Thymus (tissue), 11 donors: ENCODE results near the gene EGFLAM. TPM values are rescaled to one million over a fixed set of nuclear protein-coding genes. Genes with fewer than 3 reads are reported as not detected.
"Not testable (repeated sequence)": the region's sequence is repeated elsewhere in the genome, so short reads cannot be mapped to it uniquely, and the experiment has no call there.

ENCODE experiments used
- DNase-seq, 9 donors: peaks; one replicate each; pipeline ENCODE4 v3.0.0-alpha.2; 2013; ENCODE audit warnings: low spot score in 9 of 9, low read depth in 6 of 9, missing footprints in 1 of 9
- H3K27ac ChIP-seq, 2 donors: one replicate each; pipeline ENCODE4 v1.5.1; 2013; ENCODE audit warnings: control low read depth in 1 of 2, low read depth in 1 of 2, low read length in 1 of 2, mild to moderate bottlenecking in 1 of 2, moderate library complexity in 1 of 2
- H3K27me3 ChIP-seq, 2 donors: one replicate each; pipeline ENCODE4 v1.5.1; 2013; ENCODE audit warnings: low read length in 1 of 2; ENCODE audit not compliant: control insufficient read depth in 2 of 2, insufficient read depth in 1 of 2
- H3K36me3 ChIP-seq, 2 donors: one replicate each; pipeline ENCODE4 v1.5.1; 2013; ENCODE audit warnings: low read length in 1 of 2, mild to moderate bottlenecking in 1 of 2, moderate library complexity in 1 of 2; ENCODE audit not compliant: control insufficient read depth in 2 of 2, insufficient read depth in 2 of 2
- H3K4me1 ChIP-seq, 2 donors: one replicate each; pipeline ENCODE4 v1.5.1; 2013; ENCODE audit warnings: low read length in 2 of 2; ENCODE audit not compliant: control insufficient read depth in 2 of 2, insufficient read depth in 2 of 2
- H3K4me3 ChIP-seq, 2 donors: one replicate each; pipeline ENCODE4 v1.5.1; 2013; ENCODE audit warnings: low read length in 2 of 2, control low read depth in 1 of 2, mild to moderate bottlenecking in 1 of 2
- H3K9me3 ChIP-seq, 2 donors: one replicate each; pipeline ENCODE4 v1.5.1; 2013; ENCODE audit warnings: low read length in 1 of 2, mild to moderate bottlenecking in 1 of 2; ENCODE audit not compliant: control insufficient read depth in 2 of 2, insufficient read depth in 1 of 2
- WGBS: extraction: QIAGEN DNeasy Blood & Tissue Kit; methylation state at CpG from one replicate; pipeline ENCODE4 v1.1.7; 2013; 5-methylcytosine and 5-hydroxymethylcytosine counted together
- polyA plus RNA-seq: library from polyadenylated mRNA; stranded (reverse); fragments of 200-250 nt; gene quantifications from one replicate; pipeline ENCODE4 v1.2.3, GENCODE V29; 2013
- total RNA-seq: library from RNA; stranded (reverse); fragments of 120-200 nt; gene quantifications from one replicate; pipeline ENCODE4 v1.2.4, GENCODE V29; 2013
- donor health status: healthy.

The EGFLAM gene
- total and polyA plus RNA-seq, 2 donors: 24.0 to 25.7 TPM

DNA sequence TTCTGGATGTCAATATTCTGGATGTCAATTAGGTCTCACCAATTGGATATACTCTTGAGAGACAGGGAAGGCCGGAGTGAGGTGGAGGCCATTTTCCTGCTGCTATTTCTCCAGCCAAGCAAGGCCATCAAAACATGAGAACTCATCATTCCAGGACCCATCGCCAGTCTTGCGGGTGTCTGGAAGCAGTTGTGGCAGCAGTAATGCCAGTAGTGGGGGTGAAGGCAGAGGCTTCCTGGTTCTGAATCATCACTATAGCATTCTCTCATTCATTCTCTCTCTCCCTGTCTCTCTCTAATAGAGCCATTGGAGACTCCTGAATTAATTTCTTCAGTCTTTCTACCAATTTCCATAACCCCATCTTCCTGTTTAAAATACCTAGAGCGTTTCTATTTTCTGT, 71.8 kb downstream of the EGFLAM start:
- no peaks in the 10 kb centered on the region for H3K9me3 ChIP-seq
- no peaks in the 10 kb centered on the region for H3K27me3 ChIP-seq
- 95% methylated on average over 4 of the region's 4 CpGs for WGBS
- H3K27ac ChIP-seq: no peak overlapping the region
- no peaks in the 10 kb centered on the region for H3K4me1 ChIP-seq
- no peak overlapping the region for H3K4me3 ChIP-seq
- no peak for DNase-seq
- H3K36me3 ChIP-seq: no peaks in the 10 kb centered on the region

GRCh38 chr5:38331831-38332230, 73.5 kb downstream of the EGFLAM start:
- 64% methylated on average over 3 of the region's 3 CpGs for WGBS
- H3K4me1 ChIP-seq: no peaks in the 10 kb centered on the region
- no peaks in the 10 kb centered on the region for H3K36me3 ChIP-seq
- H3K4me3 ChIP-seq: no peak overlapping the region
- no peaks in the 10 kb centered on the region for H3K9me3 ChIP-seq
- H3K27ac ChIP-seq: no peak overlapping the region
- no peaks in the 10 kb centered on the region for H3K27me3 ChIP-seq
- no peak for DNase-seq

DNA sequence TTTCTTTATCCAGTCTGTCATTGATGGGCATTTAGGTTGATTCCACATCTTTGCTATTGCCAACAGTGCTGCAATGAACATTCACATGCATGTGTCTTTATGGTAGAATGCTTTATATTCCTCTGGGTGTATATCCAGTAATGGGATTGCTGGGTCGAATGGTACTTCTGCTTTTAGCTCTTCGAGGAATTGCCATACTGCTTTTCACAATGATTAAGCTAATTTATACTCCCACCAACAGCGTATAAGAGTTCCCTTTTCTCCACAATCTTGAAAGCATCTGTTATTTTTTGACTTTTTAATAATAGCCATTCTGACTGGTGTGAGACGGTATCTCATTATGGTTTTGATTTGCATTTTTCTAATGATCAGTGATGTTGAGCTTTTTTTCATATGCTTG, 74.8 kb downstream of the EGFLAM start:
- WGBS: 7% methylated on average over 4 of the region's 4 CpGs
- not testable (repeated sequence) for H3K27ac ChIP-seq, H3K4me1 ChIP-seq, H3K9me3 ChIP-seq, DNase-seq, H3K36me3 ChIP-seq, H3K27me3 ChIP-seq, H3K4me3 ChIP-seq

GRCh38 chr5:38338455-38338854, 80.1 kb downstream of the EGFLAM start:
- DNase-seq: peak in 3 of 9 donors; percentile 15 to 40 (median 18)
- no peaks in the 10 kb centered on the region for H3K4me1 ChIP-seq
- H3K4me3 ChIP-seq: no peak overlapping the region
- no peak overlapping the region for H3K27ac ChIP-seq
- WGBS: 57% methylated on average over 11 of the region's 11 CpGs
- H3K36me3 ChIP-seq: no peaks in the 10 kb centered on the region
- no peaks in the 10 kb centered on the region for H3K9me3 ChIP-seq
- H3K27me3 ChIP-seq: peaks cover 0 to 6% of the 10 kb centered on the region in 2 donors

- Histone ChIP-seq H3K4me3 (no peak overlapping the region), H3K27me3 (peaks cover 0 to 6% of the 10 kb centered on the region in 2 donors), H3K27ac (no peak overlapping the region), H3K36me3 (no peaks in the 10 kb centered on the region), H3K4me1 (no peaks in the 10 kb centered on the region), H3K9me3 (no peaks in the 10 kb centered on the region)
- WGBS: 63% methylated on average over 3 of the region's 3 CpGs
- no peak for DNase-seq
These were observed 81.1 kb downstream of the EGFLAM start for GRCh38 chr5:38339446-38339845.

DNA sequence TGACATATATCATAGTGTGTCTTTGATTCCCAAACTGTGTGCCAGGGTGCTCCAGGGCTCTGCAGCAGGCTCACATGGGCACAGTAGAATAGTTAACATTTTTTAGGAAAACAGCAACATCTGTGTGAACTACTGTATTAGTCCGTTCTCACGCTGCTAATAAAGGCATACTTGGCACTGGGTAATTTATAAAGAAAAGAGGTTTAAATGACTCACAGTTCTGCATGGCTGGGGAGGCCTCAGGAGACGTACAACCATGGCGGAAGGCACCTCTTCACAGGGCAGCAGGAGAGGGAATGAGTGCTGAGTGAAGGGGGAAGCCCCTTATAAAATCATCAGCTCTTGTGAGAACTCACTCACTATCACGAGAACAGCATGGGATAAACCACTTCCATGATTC, 82.7 kb downstream of the EGFLAM start:
- Histone ChIP-seq H3K36me3 (no peaks in the 10 kb centered on the region), H3K27ac (no peak overlapping the region), H3K9me3 (no peaks in the 10 kb centered on the region), H3K4me1 (no peaks in the 10 kb centered on the region), H3K4me3 (no peak overlapping the region), H3K27me3 (peaks cover 0 to 6% of the 10 kb centered on the region in 2 donors)
- DNase-seq: no peak
- 95% methylated on average over 5 of the region's 5 CpGs for WGBS

DNA sequence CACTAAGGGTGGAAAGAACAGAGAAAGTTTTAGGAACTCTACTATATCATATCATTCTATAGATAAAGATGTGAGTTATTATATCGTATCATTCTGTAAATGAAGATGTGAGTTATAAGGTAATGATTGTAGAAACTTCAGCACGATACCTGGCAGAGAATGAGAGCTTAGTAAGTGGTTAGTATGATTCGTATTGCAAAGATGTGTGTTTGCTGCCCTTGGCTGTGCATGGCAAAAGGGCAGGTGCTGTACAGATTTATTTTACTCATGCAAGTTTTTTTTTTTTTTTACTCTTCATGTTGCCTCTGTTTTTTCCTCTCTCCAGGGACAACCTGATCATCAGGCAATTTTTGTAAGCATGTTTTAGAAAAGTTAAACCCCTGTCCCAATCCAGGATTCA, 83.3 kb downstream of the EGFLAM start:
- 97% methylated on average over 3 of the region's 3 CpGs for WGBS
- DNase-seq: no peak
- Histone ChIP-seq H3K4me3 (no peak overlapping the region), H3K27me3 (peaks cover 0 to 6% of the 10 kb centered on the region in 2 donors), H3K9me3 (no peaks in the 10 kb centered on the region), H3K27ac (no peak overlapping the region), H3K4me1 (no peaks in the 10 kb centered on the region), H3K36me3 (no peaks in the 10 kb centered on the region)

GRCh38 chr5:38342261-38342660, 83.9 kb downstream of the EGFLAM start:
- no peaks in the 10 kb centered on the region for H3K4me1 ChIP-seq
- H3K9me3 ChIP-seq: no peaks in the 10 kb centered on the region
- H3K27me3 ChIP-seq: peaks cover 0 to 6% of the 10 kb centered on the region in 2 donors
- no peak overlapping the region for H3K27ac ChIP-seq
- H3K36me3 ChIP-seq: no peaks in the 10 kb centered on the region
- WGBS: 81% methylated on average over 2 of the region's 2 CpGs
- no peak for DNase-seq
- no peak overlapping the region for H3K4me3 ChIP-seq

DNA sequence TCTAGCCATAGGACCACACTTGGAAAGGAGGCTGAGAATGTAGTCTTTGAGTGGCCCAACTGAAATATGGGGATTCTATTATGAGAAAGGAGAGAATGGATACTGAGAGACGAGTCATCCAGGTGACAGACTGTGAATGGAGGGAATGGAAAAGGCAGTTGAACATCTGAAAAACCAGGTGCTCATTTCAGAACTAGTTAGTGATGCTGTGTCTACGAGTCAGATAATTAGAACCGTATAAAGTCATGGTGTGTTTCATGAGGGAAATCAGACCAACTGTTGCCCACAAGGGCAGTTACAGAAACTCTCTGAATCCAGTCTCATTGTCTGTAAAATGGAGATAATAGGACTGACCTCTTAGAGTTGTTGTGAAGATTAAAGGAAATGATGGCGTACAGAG, 86.5 kb downstream of the EGFLAM start:
- Histone ChIP-seq H3K4me3 (no peak overlapping the region), H3K27ac (no peak overlapping the region), H3K36me3 (no peaks in the 10 kb centered on the region), H3K27me3 (peaks cover 0 to under 1% of the 10 kb centered on the region in 2 donors), H3K4me1 (no peaks in the 10 kb centered on the region), H3K9me3 (no peaks in the 10 kb centered on the region)
- WGBS: 93% methylated on average over 4 of the region's 4 CpGs
- DNase-seq: no peak

DNA sequence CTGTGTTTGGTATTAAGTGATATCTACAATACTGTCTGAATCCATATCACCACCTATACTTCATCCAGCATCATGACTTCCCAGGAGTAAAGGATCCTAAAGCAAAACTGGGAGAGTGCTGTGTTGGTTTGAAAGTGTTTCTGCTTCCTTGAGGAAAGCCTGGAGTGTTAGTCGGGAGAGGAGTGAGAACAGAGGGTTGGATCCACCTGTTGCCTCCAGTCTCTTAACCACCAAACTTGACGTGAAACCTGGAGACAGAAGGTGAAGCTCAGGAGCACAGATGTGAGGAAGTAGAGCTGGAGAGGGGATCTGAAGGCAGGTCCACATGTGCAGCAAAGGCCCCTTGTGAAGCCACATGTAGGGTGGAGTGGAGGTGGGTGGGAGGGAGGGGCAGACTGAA, 88.2 kb downstream of the EGFLAM start:
- H3K27me3 ChIP-seq: no peaks in the 10 kb centered on the region
- no peaks in the 10 kb centered on the region for H3K9me3 ChIP-seq
- 93% methylated on average over 2 of the region's 2 CpGs for WGBS
- H3K36me3 ChIP-seq: no peaks in the 10 kb centered on the region
- no peak overlapping the region for H3K4me3 ChIP-seq
- H3K27ac ChIP-seq: no peak overlapping the region
- no peaks in the 10 kb centered on the region for H3K4me1 ChIP-seq
- no peak for DNase-seq
